GM19397 (cell line): ENCODE data around the gene DOLK.

Experiments
- ATAC-seq: cut with Tn5 transposase; IDR thresholded peaks from one replicate; pipeline ENCODE4 v1.9.1; 2021; ENCODE audit warnings: mild to moderate bottlenecking, moderate library complexity; ENCODE audit not compliant: unreplicated experiment

The DOLK gene

GRCh38 chr9:128909859-128910258 is 37.5 kb downstream of the DOLK start:
- ATAC-seq: no peak

GRCh38 chr9:128908372-128908771 is 39.0 kb downstream of the DOLK start:
- no peak for ATAC-seq

DNA sequence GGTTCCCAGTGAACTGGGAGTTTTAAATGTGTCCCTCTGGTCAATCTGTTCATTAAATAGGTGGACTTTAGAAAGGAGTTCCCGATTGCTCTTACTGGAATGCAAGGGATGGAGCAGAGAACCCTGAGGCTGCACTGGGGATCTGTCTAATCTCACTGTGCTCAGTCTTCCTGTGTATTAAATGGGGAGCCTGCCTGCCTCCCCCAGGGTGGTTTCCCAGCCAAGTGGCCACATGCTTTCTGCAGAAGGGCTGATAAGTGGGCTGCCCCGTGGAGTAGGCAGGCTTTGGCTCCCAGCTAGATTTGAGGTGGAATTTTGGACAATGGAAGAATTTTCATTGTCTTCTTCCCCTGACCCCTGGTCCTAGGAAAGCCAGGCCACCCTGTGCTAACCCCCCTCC is 40.7 kb downstream of the DOLK start:
- no peak for ATAC-seq

DNA sequence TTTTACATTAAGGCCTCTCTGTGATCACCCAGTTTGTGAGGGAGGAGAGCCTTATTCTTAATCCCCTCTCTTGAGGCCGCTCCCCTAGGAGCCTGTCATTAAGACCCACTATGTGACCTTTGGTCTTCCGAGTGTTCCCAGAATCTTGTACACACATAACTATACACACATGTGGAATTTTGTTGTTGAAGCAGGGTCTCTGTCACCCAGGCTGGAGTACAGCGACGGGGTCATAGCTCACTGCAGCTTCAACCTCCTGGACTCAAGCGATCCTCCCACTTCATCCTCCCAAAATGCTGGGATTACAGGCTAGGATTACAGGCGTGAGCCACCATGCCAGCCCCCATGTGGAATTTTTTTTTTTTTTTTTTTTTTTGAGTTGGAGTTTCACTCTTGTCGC is 41.4 kb downstream of the DOLK start:
- ATAC-seq: no peak

GRCh38 chr9:128903871-128904620 is 43.4 kb downstream of the DOLK start:
- no peak for ATAC-seq

DNA sequence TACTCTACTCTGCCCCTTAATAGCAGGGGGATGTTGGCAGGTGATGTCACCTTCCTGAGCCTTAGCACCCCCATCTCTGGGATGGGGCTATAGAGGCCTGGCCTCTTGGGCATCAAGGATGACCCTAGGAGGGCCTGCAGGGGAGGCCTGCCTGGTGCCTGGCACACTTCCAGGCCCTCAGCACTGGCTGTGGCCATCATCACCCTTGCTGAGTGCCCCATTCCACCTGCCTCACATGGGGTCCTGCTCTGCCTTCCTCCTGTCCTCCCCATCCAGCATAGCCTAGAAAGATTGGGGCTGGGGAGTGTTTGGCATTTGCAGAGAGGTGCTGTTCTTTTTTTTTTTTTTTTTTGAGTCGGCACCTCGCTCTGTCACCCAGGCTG is 44.3 kb downstream of the DOLK start:
- no peak for ATAC-seq

GRCh38 chr9:128902351-128903078 is 44.9 kb downstream of the DOLK start:
- ATAC-seq: no peak

DNA sequence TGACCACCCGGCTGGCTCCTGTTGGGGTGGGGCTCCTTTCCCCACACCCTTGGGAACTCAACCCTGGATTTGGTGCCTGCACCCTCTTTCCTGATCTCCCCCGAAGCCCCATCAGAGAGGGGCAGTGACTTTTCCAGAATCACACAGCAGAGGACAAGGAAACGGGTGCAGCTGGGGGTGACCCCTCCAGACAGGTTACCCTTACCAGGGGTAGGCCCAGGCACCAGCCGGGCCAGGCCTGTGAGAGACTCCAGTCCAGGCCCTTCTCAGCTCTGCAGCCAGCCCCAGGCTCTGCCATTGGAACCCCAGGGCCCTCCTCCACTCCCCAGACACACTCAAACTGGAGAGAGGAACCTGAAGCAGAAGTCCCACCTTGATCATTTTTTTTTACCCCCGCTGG is 45.6 kb downstream of the DOLK start:
- ATAC-seq: no peak

DNA sequence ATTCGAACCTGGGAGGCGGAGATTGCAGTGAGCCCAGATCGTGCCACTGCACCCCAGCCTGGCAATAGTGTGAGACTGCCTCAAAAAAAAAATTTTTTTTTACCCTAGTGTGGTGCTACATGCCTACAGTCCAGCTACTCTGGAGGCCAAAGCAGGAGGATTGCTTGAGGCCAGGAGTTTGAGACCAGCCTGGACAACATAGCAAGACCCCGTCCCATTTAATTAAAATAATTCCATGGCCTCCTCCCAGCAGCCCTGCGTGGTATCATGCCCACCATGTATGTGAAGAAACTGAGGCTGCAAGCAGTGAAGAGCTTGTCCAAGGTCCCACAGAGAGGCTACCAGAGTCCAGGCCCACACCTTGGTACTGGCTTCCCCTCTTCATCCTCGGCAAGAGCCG is 46.0 kb downstream of the DOLK start:
- no peak for ATAC-seq

DNA sequence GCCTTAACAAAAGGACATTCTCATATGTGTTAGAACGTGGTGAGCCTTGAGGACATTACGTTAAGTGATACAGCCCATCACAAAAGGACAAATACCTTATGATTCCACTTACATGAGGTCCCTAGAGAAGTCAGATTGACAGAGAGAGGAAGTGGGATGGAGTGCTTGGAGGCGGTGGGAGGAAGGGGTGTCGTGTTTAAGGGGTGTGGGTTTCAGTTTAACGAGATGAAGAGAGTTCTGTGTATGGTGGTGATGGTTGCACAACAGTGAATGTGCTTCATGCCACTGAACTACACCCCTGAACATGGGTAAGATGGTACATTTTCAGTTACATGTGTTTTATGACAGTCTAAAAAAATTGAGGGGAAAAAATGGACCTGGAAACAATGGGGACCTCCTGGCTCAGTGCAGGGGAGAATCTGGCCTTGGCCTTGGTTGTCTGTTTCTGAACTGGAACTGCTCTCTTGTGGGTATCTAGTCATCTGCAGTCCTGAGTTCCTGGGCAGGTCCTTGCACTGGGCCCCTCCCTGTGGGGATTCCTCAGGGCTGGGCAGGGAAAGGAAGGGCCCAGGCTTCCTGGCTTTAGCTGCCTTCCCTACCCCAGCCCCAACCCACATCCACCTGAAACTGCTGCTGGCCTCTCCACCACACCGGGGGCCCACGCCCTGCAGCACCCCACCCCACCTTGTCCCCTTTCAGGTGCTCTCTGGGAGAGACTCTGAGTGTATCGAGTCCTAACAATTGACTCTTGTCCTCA is 47.7 kb downstream of the DOLK start:
- no peak for ATAC-seq

- no peak for ATAC-seq
Observed at GRCh38 chr9:128898845-128899565, 48.4 kb downstream of the DOLK start.

DNA sequence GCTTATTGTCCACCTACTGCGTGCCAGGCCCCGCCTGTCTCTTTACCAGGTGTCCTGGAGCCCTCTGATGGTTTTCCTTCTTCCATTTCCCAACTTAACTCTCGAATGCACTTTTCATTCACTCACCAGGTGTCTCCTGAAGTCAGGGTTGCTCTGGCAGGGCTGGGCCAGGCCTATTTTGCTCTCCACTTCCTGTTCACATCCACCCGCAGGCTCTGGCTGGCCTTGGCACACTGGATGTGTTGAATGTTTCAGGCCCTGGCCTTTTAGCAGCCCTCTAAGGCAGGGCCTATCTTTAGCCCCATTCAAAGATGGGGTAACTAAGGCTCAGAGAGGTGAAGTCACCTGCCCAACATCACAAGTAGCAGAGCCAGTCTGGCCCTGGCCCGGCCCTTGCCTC is 49.0 kb downstream of the DOLK start:
- no peak for ATAC-seq

DNA sequence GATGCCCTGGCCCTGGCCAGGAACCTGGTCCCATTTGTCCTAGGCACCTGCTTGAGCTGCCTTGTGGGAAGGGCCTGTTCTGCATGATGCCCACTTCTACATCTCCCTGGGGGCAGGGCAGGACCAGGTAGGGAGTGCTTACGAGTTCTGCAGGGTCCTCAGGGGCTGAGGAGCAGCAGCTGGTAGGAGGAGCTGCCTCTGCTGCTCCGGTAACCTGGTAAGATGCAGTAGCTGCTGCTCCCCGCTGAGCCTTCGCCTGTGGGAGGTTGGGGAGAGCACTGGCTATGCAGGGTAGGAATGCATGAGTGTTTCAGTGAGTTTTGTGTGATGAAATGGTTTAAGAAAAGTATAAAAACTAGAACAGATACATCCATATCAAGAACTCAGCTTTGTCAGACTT is 51.8 kb downstream of the DOLK start:
- ATAC-seq: no peak
